Neural cell (in vitro differentiated cells): ENCODE measurements around the gene CNTLN. TPM values are rescaled to one million over a fixed set of nuclear protein-coding genes. Genes with fewer than 3 reads are reported as not detected.

Experiments
- H2AFZ ChIP-seq: fragments of 200-600, 300-800 bp; sonication (generic), shearing (Covaris generic); 2 replicates; pipeline ENCODE4 v1.6.0; 2014; ENCODE audit warnings: low read depth, mild to moderate bottlenecking, antibody characterized with exemption, low read length, moderate library complexity
- H3F3A ChIP-seq: fragments of 200-600 bp; shearing (Covaris generic); 2 replicates; pipeline ENCODE4 v1.6.1; 2016; ENCODE audit warnings: mild to moderate bottlenecking, moderate library complexity, mixed read lengths, antibody characterized with exemption, low read length; ENCODE audit not compliant: insufficient read depth, poor library complexity, severe bottlenecking
- H3K27ac ChIP-seq: fragments of 200-600, 300-800 bp; sonication (generic), shearing (Covaris generic); 2 replicates; pipeline ENCODE4 v1.5.1; 2014; ENCODE audit warnings: mild to moderate bottlenecking, low read length, moderate library complexity
- H3K27me3 ChIP-seq: fragments of 300-800, 200-600 bp; sonication (generic), shearing (Covaris generic); 2 replicates; pipeline ENCODE4 v1.6.0; 2014; ENCODE audit warnings: mild to moderate bottlenecking, low read depth, low read length, moderate library complexity; ENCODE audit not compliant: insufficient read depth
- H3K36me3 ChIP-seq: fragments of 300-800, 200-600 bp; sonication (generic), shearing (Covaris generic); 2 replicates; pipeline ENCODE4 v1.5.1; 2014; ENCODE audit warnings: mild to moderate bottlenecking, antibody characterized with exemption, low read length, moderate library complexity; ENCODE audit not compliant: insufficient read depth
- H3K4me2 ChIP-seq: fragments of 300-800, 200-600 bp; sonication (generic), shearing (Covaris generic); 2 replicates; pipeline ENCODE4 v1.6.0; 2014; ENCODE audit warnings: mild to moderate bottlenecking, low read length
- H3K4me3 ChIP-seq: fragments of 300-800, 200-600 bp; sonication (generic), shearing (Covaris generic); 2 replicates; pipeline ENCODE4 v1.5.1; 2014; ENCODE audit warnings: mild to moderate bottlenecking, low read length, moderate library complexity
- H3K79me2 ChIP-seq: fragments of 200-600 bp; shearing (Covaris generic); replicated peaks from 2 replicates; pipeline ENCODE4 v1.6.0; 2014; ENCODE audit warnings: mild to moderate bottlenecking, low read length, moderate library complexity; ENCODE audit not compliant: insufficient read depth
- H3K9ac ChIP-seq: fragments of 300-800, 200-600 bp; sonication (generic), shearing (Covaris generic); 2 replicates; pipeline ENCODE4 v1.6.1; 2016; ENCODE audit warnings: mild to moderate bottlenecking, low read length, mixed read lengths
- H3K9me2 ChIP-seq: fragments of 200-600 bp; shearing (Covaris generic); 2 replicates; pipeline ENCODE4 v1.6.1; 2016; ENCODE audit warnings: mild to moderate bottlenecking, low read length, mixed read lengths; ENCODE audit not compliant: insufficient read depth
- H3K9me3 ChIP-seq: fragments of 200-600, 300-800 bp; sonication (generic), shearing (Covaris generic); 2 replicates; pipeline ENCODE4 v1.6.1; 2016; ENCODE audit warnings: mild to moderate bottlenecking, mixed run types, low read length, moderate library complexity, mixed read lengths
- H4K20me1 ChIP-seq: fragments of 200-600 bp; shearing (Covaris generic); 2 replicates; pipeline ENCODE4 v1.6.1; 2016; ENCODE audit warnings: mild to moderate bottlenecking, mixed run types; ENCODE audit not compliant: insufficient read depth
- EP300 ChIP-seq: fragments of 450-650 bp; conservative IDR thresholded peaks from 2 replicates; pipeline ENCODE4 v1.6.1; 2014; ENCODE audit warnings: antibody characterized with exemption, mild to moderate bottlenecking, moderate library complexity; ENCODE audit not compliant: poor library complexity, severe bottlenecking
- EZH2 ChIP-seq: fragments of 200-600, 300-800 bp; shearing (Covaris generic), sonication (generic); IDR thresholded peaks from 2 replicates; pipeline ENCODE4 v1.6.1; 2014; ENCODE audit warnings: antibody characterized with exemption, low read length, borderline replicate concordance, mild to moderate bottlenecking; ENCODE audit not compliant: insufficient read depth, poor library complexity, severe bottlenecking
- MXI1 ChIP-seq: fragments of 450-650 bp; conservative IDR thresholded peaks from 2 replicates; pipeline ENCODE4 v1.6.1; 2014; ENCODE audit warnings: antibody characterized with exemption, mild to moderate bottlenecking; ENCODE audit not compliant: poor library complexity, severe bottlenecking
- POLR2AphosphoS5 ChIP-seq: IDR thresholded peaks from 2 replicates; pipeline ENCODE4 v1.6.1; 2012
- RAD21 ChIP-seq: fragments of 450-650 bp; conservative IDR thresholded peaks from 2 replicates; pipeline ENCODE4 v1.6.1; 2014; ENCODE audit warnings: antibody characterized with exemption, mild to moderate bottlenecking, moderate library complexity
- SMC3 ChIP-seq: fragments of 450-650 bp; conservative IDR thresholded peaks from 2 replicates; pipeline ENCODE4 v1.6.1; 2014; ENCODE audit warnings: antibody characterized with exemption, mild to moderate bottlenecking, moderate library complexity; ENCODE audit not compliant: poor library complexity
- TAF1 ChIP-seq: IDR thresholded peaks from 2 replicates; pipeline ENCODE4 v1.6.1; 2012; ENCODE audit warnings: low read depth
- polyA plus RNA-seq: library from polyadenylated mRNA; depleted of rRNA; stranded (reverse); fragments of >200 nt; gene quantifications from 2 replicates; pipeline ENCODE4 v1.2.3, GENCODE V29; 2014
- TF ChIP-seq, protein P1 (sequence below): fragments of 450-650 bp; IDR thresholded peaks from 2 replicates; pipeline ENCODE4 v1.5.1; 2014; ENCODE audit warnings: antibody characterized with exemption, mild to moderate bottlenecking, moderate library complexity; ENCODE audit not compliant: poor library complexity, severe bottlenecking
- TF ChIP-seq, protein P2 (sequence below): IDR thresholded peaks from 2 replicates; pipeline ENCODE4 v1.6.1; 2012; ENCODE audit warnings: borderline replicate concordance

CNTLN gene
- polyA plus RNA-seq, 1 donor from 2014 or later, result 5.0 TPM

DNA sequence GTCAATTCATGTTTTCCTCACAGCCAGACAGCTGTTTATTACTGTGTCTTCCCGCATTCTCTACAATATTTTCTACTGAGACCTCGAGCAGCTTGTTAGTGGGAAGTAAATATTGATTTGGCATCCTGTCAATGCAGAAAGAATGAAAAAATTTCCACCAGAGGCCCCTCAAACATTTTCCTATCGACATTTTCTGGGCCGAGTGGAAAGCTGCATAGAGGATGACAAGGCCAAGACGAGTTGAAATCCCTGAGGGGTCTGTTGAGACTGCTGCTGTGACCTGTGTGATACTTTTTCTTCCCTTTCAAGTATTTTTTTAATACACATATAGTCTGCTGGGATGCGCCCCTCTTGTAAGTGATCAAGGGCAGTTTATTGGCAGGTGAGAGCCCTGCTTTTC, 352.6 kb downstream of the CNTLN start:
- Histone ChIP-seq H4K20me1 (no peaks in the 10 kb centered on the region), H3K9ac (no peak overlapping the region), H3K4me3 (no peak overlapping the region), H3K9me2 (no peaks in the 10 kb centered on the region), H3K9me3 (no peaks in the 10 kb centered on the region), H3K27ac (no peak overlapping the region), H3K36me3 (no peaks in the 10 kb centered on the region), H3K79me2 (no peaks in the 10 kb centered on the region), H3K4me2 (no peak overlapping the region), H3K27me3 (no peaks in the 10 kb centered on the region), H2AFZ (no peak overlapping the region), H3F3A (no peaks in the 10 kb centered on the region)
- TF ChIP-seq EP300 (no peak), MXI1 (no peak), POLR2AphosphoS5 (no peak), EZH2 (no peak), SMC3 (no peak), RAD21 (no peak), TAF1 (no peak)
- TF ChIP-seq, protein P1, sequence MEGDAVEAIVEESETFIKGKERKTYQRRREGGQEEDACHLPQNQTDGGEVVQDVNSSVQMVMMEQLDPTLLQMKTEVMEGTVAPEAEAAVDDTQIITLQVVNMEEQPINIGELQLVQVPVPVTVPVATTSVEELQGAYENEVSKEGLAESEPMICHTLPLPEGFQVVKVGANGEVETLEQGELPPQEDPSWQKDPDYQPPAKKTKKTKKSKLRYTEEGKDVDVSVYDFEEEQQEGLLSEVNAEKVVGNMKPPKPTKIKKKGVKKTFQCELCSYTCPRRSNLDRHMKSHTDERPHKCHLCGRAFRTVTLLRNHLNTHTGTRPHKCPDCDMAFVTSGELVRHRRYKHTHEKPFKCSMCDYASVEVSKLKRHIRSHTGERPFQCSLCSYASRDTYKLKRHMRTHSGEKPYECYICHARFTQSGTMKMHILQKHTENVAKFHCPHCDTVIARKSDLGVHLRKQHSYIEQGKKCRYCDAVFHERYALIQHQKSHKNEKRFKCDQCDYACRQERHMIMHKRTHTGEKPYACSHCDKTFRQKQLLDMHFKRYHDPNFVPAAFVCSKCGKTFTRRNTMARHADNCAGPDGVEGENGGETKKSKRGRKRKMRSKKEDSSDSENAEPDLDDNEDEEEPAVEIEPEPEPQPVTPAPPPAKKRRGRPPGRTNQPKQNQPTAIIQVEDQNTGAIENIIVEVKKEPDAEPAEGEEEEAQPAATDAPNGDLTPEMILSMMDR, result no peak
- TF ChIP-seq, protein P2, sequence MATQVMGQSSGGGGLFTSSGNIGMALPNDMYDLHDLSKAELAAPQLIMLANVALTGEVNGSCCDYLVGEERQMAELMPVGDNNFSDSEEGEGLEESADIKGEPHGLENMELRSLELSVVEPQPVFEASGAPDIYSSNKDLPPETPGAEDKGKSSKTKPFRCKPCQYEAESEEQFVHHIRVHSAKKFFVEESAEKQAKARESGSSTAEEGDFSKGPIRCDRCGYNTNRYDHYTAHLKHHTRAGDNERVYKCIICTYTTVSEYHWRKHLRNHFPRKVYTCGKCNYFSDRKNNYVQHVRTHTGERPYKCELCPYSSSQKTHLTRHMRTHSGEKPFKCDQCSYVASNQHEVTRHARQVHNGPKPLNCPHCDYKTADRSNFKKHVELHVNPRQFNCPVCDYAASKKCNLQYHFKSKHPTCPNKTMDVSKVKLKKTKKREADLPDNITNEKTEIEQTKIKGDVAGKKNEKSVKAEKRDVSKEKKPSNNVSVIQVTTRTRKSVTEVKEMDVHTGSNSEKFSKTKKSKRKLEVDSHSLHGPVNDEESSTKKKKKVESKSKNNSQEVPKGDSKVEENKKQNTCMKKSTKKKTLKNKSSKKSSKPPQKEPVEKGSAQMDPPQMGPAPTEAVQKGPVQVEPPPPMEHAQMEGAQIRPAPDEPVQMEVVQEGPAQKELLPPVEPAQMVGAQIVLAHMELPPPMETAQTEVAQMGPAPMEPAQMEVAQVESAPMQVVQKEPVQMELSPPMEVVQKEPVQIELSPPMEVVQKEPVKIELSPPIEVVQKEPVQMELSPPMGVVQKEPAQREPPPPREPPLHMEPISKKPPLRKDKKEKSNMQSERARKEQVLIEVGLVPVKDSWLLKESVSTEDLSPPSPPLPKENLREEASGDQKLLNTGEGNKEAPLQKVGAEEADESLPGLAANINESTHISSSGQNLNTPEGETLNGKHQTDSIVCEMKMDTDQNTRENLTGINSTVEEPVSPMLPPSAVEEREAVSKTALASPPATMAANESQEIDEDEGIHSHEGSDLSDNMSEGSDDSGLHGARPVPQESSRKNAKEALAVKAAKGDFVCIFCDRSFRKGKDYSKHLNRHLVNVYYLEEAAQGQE, result no peak

DNA sequence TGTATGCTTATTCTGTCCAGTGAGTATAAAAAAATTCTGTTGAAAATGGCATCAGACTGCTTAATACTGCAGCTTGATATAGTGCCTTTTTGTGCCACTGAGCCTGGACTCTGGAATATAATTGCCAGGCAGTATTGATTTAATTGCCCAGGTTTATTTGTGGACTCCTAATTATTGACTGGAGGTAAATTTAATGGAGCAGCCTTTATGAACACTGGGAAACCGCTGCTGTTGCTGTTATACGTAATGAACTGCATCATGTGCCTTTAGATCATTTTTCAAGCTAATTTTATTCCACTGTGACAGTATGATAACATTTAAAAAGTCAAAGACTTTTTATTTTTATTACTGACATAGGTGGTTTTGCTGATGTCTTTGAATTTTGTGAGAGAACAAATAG, 353.8 kb downstream of the CNTLN start:
- no peak overlapping the region for H3K9ac ChIP-seq
- H3F3A ChIP-seq, result no peaks in the 10 kb centered on the region
- H3K9me2 ChIP-seq, result no peaks in the 10 kb centered on the region
- H3K4me2 ChIP-seq, result no peak overlapping the region
- no peak overlapping the region for H3K4me3 ChIP-seq
- no peaks in the 10 kb centered on the region for H3K9me3 ChIP-seq
- no peak overlapping the region for H3K27ac ChIP-seq
- no peaks in the 10 kb centered on the region for H3K36me3 ChIP-seq
- no peaks in the 10 kb centered on the region for H3K27me3 ChIP-seq
- no peak overlapping the region for H2AFZ ChIP-seq
- H4K20me1 ChIP-seq, result no peaks in the 10 kb centered on the region
- no peaks in the 10 kb centered on the region for H3K79me2 ChIP-seq
- TF ChIP-seq, protein P2, result no peak
- no peak for TF ChIP-seq POLR2AphosphoS5
- TF ChIP-seq EZH2, result no peak
- TF ChIP-seq RAD21, result no peak
- TF ChIP-seq MXI1, result no peak
- TF ChIP-seq, protein P1, result no peak
- TF ChIP-seq EP300, result no peak
- TF ChIP-seq SMC3, result no peak
- TF ChIP-seq TAF1, result no peak
